ENCODE results near the gene SULF2. TPM values are rescaled to one million over a fixed set of nuclear protein-coding genes. Genes with fewer than 3 reads are reported as not detected.

SULF2 gene
- total RNA-seq, 1 donor from 2014 or later, result 40.4 TPM

GRCh38 chr20:47776639-47777038 lies 8.6 kb downstream of the SULF2 start:
- TF ChIP-seq CTCF (IDR thresholded peaks at IDR 0.05), result no peak
- H3K4me3 Mint-ChIP-seq (ENCODE audit: unreplicated experiment), result no peak overlapping the region
- no peaks in the 10 kb centered on the region for H3K9me3 Mint-ChIP-seq (ENCODE audit: unreplicated experiment)
- peaks cover 13% of the 10 kb centered on the region for H3K4me1 Mint-ChIP-seq (ENCODE audit: unreplicated experiment)
- no peak for DNase-seq (ENCODE audit: extremely low spot score, unreplicated experiment)
- H3K27ac Mint-ChIP-seq (ENCODE audit: unreplicated experiment), result no peak overlapping the region
- H3K36me3 Mint-ChIP-seq (ENCODE audit: unreplicated experiment), result no peaks in the 10 kb centered on the region
- peaks cover 38% of the 10 kb centered on the region for H3K27me3 Mint-ChIP-seq (ENCODE audit: unreplicated experiment)

GRCh38 chr20:47775841-47776240 lies 9.4 kb downstream of the SULF2 start:
- H3K4me1 Mint-ChIP-seq (ENCODE audit: unreplicated experiment), result peaks cover 13% of the 10 kb centered on the region
- no peak overlapping the region for H3K4me3 Mint-ChIP-seq (ENCODE audit: unreplicated experiment)
- peaks cover 38% of the 10 kb centered on the region for H3K27me3 Mint-ChIP-seq (ENCODE audit: unreplicated experiment)
- H3K27ac Mint-ChIP-seq (ENCODE audit: unreplicated experiment), result no peak overlapping the region
- no peaks in the 10 kb centered on the region for H3K36me3 Mint-ChIP-seq (ENCODE audit: unreplicated experiment)
- H3K9me3 Mint-ChIP-seq (ENCODE audit: unreplicated experiment), result no peaks in the 10 kb centered on the region
- TF ChIP-seq CTCF (IDR thresholded peaks at IDR 0.05), result no peak
- no peak for DNase-seq (ENCODE audit: extremely low spot score, unreplicated experiment)

GRCh38 chr20:47775039-47775438 lies 10.2 kb downstream of the SULF2 start:
- H3K27me3 Mint-ChIP-seq (ENCODE audit: unreplicated experiment), result peaks cover 38% of the 10 kb centered on the region
- DNase-seq (ENCODE audit: extremely low spot score, unreplicated experiment), result no peak
- peaks cover 13% of the 10 kb centered on the region for H3K4me1 Mint-ChIP-seq (ENCODE audit: unreplicated experiment)
- H3K36me3 Mint-ChIP-seq (ENCODE audit: unreplicated experiment), result peaks cover 2% of the 10 kb centered on the region
- no peaks in the 10 kb centered on the region for H3K9me3 Mint-ChIP-seq (ENCODE audit: unreplicated experiment)
- H3K27ac Mint-ChIP-seq (ENCODE audit: unreplicated experiment), result no peak overlapping the region
- no peak overlapping the region for H3K4me3 Mint-ChIP-seq (ENCODE audit: unreplicated experiment)
- no peak for TF ChIP-seq CTCF (IDR thresholded peaks at IDR 0.05)

- peaks cover 38% of the 10 kb centered on the region for H3K27me3 Mint-ChIP-seq (ENCODE audit: unreplicated experiment)
- H3K4me3 Mint-ChIP-seq (ENCODE audit: unreplicated experiment), result no peak overlapping the region
- H3K4me1 Mint-ChIP-seq (ENCODE audit: unreplicated experiment), result peaks cover 12% of the 10 kb centered on the region
- H3K36me3 Mint-ChIP-seq (ENCODE audit: unreplicated experiment), result peaks cover 2% of the 10 kb centered on the region
- no peak overlapping the region for H3K27ac Mint-ChIP-seq (ENCODE audit: unreplicated experiment)
- no peak for TF ChIP-seq CTCF (IDR thresholded peaks at IDR 0.05)
- no peak for DNase-seq (ENCODE audit: extremely low spot score, unreplicated experiment)
- H3K9me3 Mint-ChIP-seq (ENCODE audit: unreplicated experiment), result no peaks in the 10 kb centered on the region
These were observed 11.0 kb downstream of the SULF2 start for GRCh38 chr20:47774131-47774777.

- Mint-ChIP-seq H3K4me1 (ENCODE audit: unreplicated experiment) (peaks cover 4% of the 10 kb centered on the region), H3K36me3 (ENCODE audit: unreplicated experiment) (peaks cover 2% of the 10 kb centered on the region), H3K27me3 (ENCODE audit: unreplicated experiment) (peaks cover 38% of the 10 kb centered on the region), H3K27ac (ENCODE audit: unreplicated experiment) (no peak overlapping the region), H3K9me3 (ENCODE audit: unreplicated experiment) (no peaks in the 10 kb centered on the region), H3K4me3 (ENCODE audit: unreplicated experiment) (no peak overlapping the region)
- no peak for TF ChIP-seq CTCF (IDR thresholded peaks at IDR 0.05)
- DNase-seq (ENCODE audit: extremely low spot score, unreplicated experiment), result no peak
These were observed 11.9 kb downstream of the SULF2 start for GRCh38 chr20:47773371-47773786.

Data from osteocyte (in vitro differentiated cells).